Measurements from ENCODE around the gene YARS1.

DNA sequence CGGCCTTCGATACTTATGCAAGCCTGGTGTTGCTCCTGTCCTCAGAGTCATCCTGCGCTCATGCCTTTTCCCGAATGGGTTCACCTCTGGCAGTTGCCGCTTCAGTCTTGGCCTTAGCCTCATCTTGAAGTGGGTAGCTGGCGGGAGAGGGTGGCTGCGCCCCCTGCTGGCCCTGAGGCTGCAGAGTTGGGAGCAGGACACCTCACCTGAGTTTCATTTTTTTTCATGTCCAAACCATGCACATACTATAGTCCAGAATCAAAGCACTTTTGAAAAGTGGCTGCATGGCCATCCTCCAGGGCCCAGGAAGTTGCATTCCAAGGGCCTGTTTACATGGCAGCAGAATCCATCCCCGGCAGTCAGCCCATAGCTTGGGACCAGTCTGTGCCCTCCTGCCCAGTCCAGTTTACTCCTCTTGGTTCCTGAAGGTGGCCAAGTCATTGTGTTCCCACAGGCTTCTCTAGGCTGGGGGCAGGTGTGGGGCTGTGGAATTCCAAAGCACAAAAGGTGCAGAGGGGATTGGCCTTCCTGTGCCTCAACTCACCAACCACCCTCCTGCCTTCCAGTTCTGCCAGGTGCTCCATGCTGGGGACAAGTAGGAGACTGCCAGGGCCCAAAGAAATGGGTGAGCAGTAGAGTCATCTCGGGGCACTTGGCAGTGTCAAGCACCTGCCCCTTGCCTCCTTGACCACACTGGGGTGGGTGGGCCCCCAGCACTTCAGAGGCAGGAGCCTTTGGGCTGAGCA is 44.0 kb downstream of the YARS1 start:
- TF ChIP-seq, protein P1, sequence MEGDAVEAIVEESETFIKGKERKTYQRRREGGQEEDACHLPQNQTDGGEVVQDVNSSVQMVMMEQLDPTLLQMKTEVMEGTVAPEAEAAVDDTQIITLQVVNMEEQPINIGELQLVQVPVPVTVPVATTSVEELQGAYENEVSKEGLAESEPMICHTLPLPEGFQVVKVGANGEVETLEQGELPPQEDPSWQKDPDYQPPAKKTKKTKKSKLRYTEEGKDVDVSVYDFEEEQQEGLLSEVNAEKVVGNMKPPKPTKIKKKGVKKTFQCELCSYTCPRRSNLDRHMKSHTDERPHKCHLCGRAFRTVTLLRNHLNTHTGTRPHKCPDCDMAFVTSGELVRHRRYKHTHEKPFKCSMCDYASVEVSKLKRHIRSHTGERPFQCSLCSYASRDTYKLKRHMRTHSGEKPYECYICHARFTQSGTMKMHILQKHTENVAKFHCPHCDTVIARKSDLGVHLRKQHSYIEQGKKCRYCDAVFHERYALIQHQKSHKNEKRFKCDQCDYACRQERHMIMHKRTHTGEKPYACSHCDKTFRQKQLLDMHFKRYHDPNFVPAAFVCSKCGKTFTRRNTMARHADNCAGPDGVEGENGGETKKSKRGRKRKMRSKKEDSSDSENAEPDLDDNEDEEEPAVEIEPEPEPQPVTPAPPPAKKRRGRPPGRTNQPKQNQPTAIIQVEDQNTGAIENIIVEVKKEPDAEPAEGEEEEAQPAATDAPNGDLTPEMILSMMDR (IDR thresholded peaks at IDR 0.05): peak; percentile 96
- no peak for TF ChIP-seq ZFX (IDR thresholded peaks at IDR 0.05; ENCODE audit: borderline replicate concordance)

Data from 22Rv1 (cell line).